ENCODE results near the gene AZU1.
"Not testable (repeated sequence)": the region's sequence is repeated elsewhere in the genome, so short reads cannot be mapped to it uniquely, and the experiment has no call there.

AZU1 gene

GRCh38 chr19:831407-832369, 4.1 kb downstream of the AZU1 start:
- DNase-seq = no peak

GRCh38 chr19:834216-834615, 6.6 kb downstream of the AZU1 start:
- no peak for DNase-seq

- DNase-seq = no peak
Measured at GRCh38 chr19:835210-835810, 7.7 kb downstream of the AZU1 start.

GRCh38 chr19:840519-841206, 13.0 kb downstream of the AZU1 start, which contains the start of gene PRTN3:
TSS of gene PRTN3 (plus strand) at chr19:840999. CDS start at chr19:841009, 10 bp downstream.
- DNase-seq = no peak

- not testable (repeated sequence) for DNase-seq
Measured at GRCh38 chr19:842802-843179, 15.2 kb downstream of the AZU1 start.

- no peak for DNase-seq
Measured at GRCh38 chr19:843180-843835, 15.7 kb downstream of the AZU1 start.

GRCh38 chr19:843836-844545, 16.4 kb downstream of the AZU1 start:
- DNase-seq = no peak

- DNase-seq = no peak
Measured at GRCh38 chr19:844546-844971, 16.9 kb downstream of the AZU1 start.

- DNase-seq = no peak
Measured at GRCh38 chr19:845707-846521, 18.3 kb downstream of the AZU1 start.

GRCh38 chr19:848386-848921, 20.8 kb downstream of the AZU1 start:
- no peak for DNase-seq

- not testable (repeated sequence) for DNase-seq
Measured at GRCh38 chr19:849195-849594, 21.6 kb downstream of the AZU1 start.

- no peak for DNase-seq
Measured at GRCh38 chr19:850221-850978, 22.8 kb downstream of the AZU1 start.

GRCh38 chr19:850979-851335, 23.3 kb downstream of the AZU1 start:
- DNase-seq = no peak

GRCh38 chr19:852136-853013, 24.7 kb downstream of the AZU1 start, which contains the start of gene ELANE:
TSS of gene ELANE (plus strand) at chr19:852303. CDS start at chr19:852329, 26 bp downstream.
- DNase-seq = no peak

GRCh38 chr19:853014-853585, 25.5 kb downstream of the AZU1 start:
- DNase-seq = no peak

GRCh38 chr19:853614-854220, 26.1 kb downstream of the AZU1 start:
- DNase-seq = not testable (repeated sequence)

GRCh38 chr19:854549-854948, 26.9 kb downstream of the AZU1 start:
- no peak for DNase-seq

GRCh38 chr19:855142-855541, 27.5 kb downstream of the AZU1 start:
- DNase-seq = no peak

Measured in CD4-positive, alpha-beta T cell treated with Interleukin-21 for 1 hour (primary cell).